Effector memory CD4-positive, alpha-beta T cell (primary cell): ENCODE results near the gene PDIA6.
A peak's percentile ranks its signal among the peaks of the same experiment; 100 is the strongest.

ENCODE experiments used
- DNase-seq, 3 donors: peaks; one replicate each; pipeline ENCODE4 v3.0.0-alpha.2; 2020
- H3K27ac ChIP-seq: 2 replicates; pipeline ENCODE4 v1.7.0; 2013; ENCODE audit warnings: mild to moderate bottlenecking, low read length, moderate library complexity; ENCODE audit not compliant: insufficient read depth, poor library complexity, severe bottlenecking
- H3K27me3 ChIP-seq: replicated peaks from 2 replicates; pipeline ENCODE4 v1.7.0; 2013; ENCODE audit warnings: mild to moderate bottlenecking, low read length; ENCODE audit not compliant: insufficient read depth, control insufficient read depth, poor library complexity, severe bottlenecking
- H3K36me3 ChIP-seq: 2 replicates; pipeline ENCODE4 v1.7.0; 2013; ENCODE audit warnings: mild to moderate bottlenecking, low read length, moderate library complexity; ENCODE audit not compliant: control insufficient read depth, insufficient read depth
- H3K4me1 ChIP-seq: 2 replicates; pipeline ENCODE4 v1.7.0; 2013; ENCODE audit warnings: low read length, mild to moderate bottlenecking; ENCODE audit not compliant: control insufficient read depth, insufficient read depth, poor library complexity, severe bottlenecking
- H3K4me3 ChIP-seq: 2 replicates; pipeline ENCODE4 v1.7.0; 2013; ENCODE audit warnings: low read length, low read depth, mild to moderate bottlenecking; ENCODE audit not compliant: insufficient read depth, poor library complexity, severe bottlenecking
- H3K9me3 ChIP-seq: 2 replicates; pipeline ENCODE4 v1.7.0; 2013; ENCODE audit warnings: mild to moderate bottlenecking, low read length, moderate library complexity; ENCODE audit not compliant: control insufficient read depth

PDIA6 gene

GRCh38 chr2:10793816-10794215 is 18.8 kb downstream of the PDIA6 start:
- DNase-seq: no peak
- no peak overlapping the region for H3K27ac ChIP-seq
- H3K36me3 ChIP-seq: peaks cover 58% of the 10 kb centered on the region

GRCh38 chr2:10792660-10793400 is 19.8 kb downstream of the PDIA6 start:
- no peaks in the 10 kb centered on the region for H3K4me1 ChIP-seq
- H3K36me3 ChIP-seq: peaks cover 67% of the 10 kb centered on the region
- no peaks in the 10 kb centered on the region for H3K27me3 ChIP-seq
- no peak for DNase-seq
- no peak overlapping the region for H3K27ac ChIP-seq
- no peaks in the 10 kb centered on the region for H3K9me3 ChIP-seq
- H3K4me3 ChIP-seq: no peak overlapping the region

More at GRCh38 chr2:10793816-10794215, 18.8 kb downstream of the PDIA6 start:
- no peak overlapping the region for H3K4me3 ChIP-seq
- H3K9me3 ChIP-seq: no peaks in the 10 kb centered on the region
- no peaks in the 10 kb centered on the region for H3K27me3 ChIP-seq
- no peaks in the 10 kb centered on the region for H3K4me1 ChIP-seq

- no peak overlapping the region for H3K27ac ChIP-seq
- H3K4me1 ChIP-seq: no peaks in the 10 kb centered on the region
- no peak for DNase-seq
- peaks cover 74% of the 10 kb centered on the region for H3K36me3 ChIP-seq
- no peaks in the 10 kb centered on the region for H3K27me3 ChIP-seq
- no peaks in the 10 kb centered on the region for H3K9me3 ChIP-seq
- no peak overlapping the region for H3K4me3 ChIP-seq
Observed at GRCh38 chr2:10792001-10792634, 20.5 kb downstream of the PDIA6 start.

- Histone ChIP-seq H3K27ac (peak overlapping the region; percentile 54), H3K4me3 (peak overlapping the region; percentile 1), H3K27me3 (no peaks in the 10 kb centered on the region), H3K4me1 (no peaks in the 10 kb centered on the region), H3K9me3 (no peaks in the 10 kb centered on the region), H3K36me3 (peaks cover 82% of the 10 kb centered on the region)
- DNase-seq: no peak
Observed at GRCh38 chr2:10790228-10790973, 22.2 kb downstream of the PDIA6 start.

- Histone ChIP-seq H3K4me3 (no peak overlapping the region), H3K27me3 (no peaks in the 10 kb centered on the region), H3K9me3 (no peaks in the 10 kb centered on the region), H3K36me3 (peaks cover 91% of the 10 kb centered on the region), H3K4me1 (no peaks in the 10 kb centered on the region), H3K27ac (no peak overlapping the region)
- DNase-seq: no peak
Observed at GRCh38 chr2:10788855-10789254, 23.7 kb downstream of the PDIA6 start.

GRCh38 chr2:10787176-10787968 is 25.2 kb downstream of the PDIA6 start:
- no peaks in the 10 kb centered on the region for H3K4me1 ChIP-seq
- no peaks in the 10 kb centered on the region for H3K9me3 ChIP-seq
- H3K27me3 ChIP-seq: no peaks in the 10 kb centered on the region
- H3K27ac ChIP-seq: no peak overlapping the region
- no peak for DNase-seq
- peaks cover 89% of the 10 kb centered on the region for H3K36me3 ChIP-seq
- no peak overlapping the region for H3K4me3 ChIP-seq

- Histone ChIP-seq H3K27me3 (no peaks in the 10 kb centered on the region), H3K4me1 (no peaks in the 10 kb centered on the region), H3K27ac (no peak overlapping the region), H3K36me3 (peaks cover 90% of the 10 kb centered on the region), H3K9me3 (no peaks in the 10 kb centered on the region), H3K4me3 (no peak overlapping the region)
- DNase-seq: no peak
Observed at GRCh38 chr2:10786240-10786982, 26.2 kb downstream of the PDIA6 start.

- peaks cover 86% of the 10 kb centered on the region for H3K36me3 ChIP-seq
- H3K4me1 ChIP-seq: no peaks in the 10 kb centered on the region
- no peak overlapping the region for H3K4me3 ChIP-seq
- no peak overlapping the region for H3K27ac ChIP-seq
- no peaks in the 10 kb centered on the region for H3K27me3 ChIP-seq
- H3K9me3 ChIP-seq: no peaks in the 10 kb centered on the region
- DNase-seq: no peak
Observed at GRCh38 chr2:10785260-10785659, 27.3 kb downstream of the PDIA6 start.

- no peak overlapping the region for H3K4me3 ChIP-seq
- H3K36me3 ChIP-seq: peaks cover 84% of the 10 kb centered on the region
- DNase-seq: no peak
- H3K27ac ChIP-seq: no peak overlapping the region
- H3K9me3 ChIP-seq: no peaks in the 10 kb centered on the region
- no peaks in the 10 kb centered on the region for H3K4me1 ChIP-seq
- no peaks in the 10 kb centered on the region for H3K27me3 ChIP-seq
Observed at GRCh38 chr2:10784719-10785118, 27.9 kb downstream of the PDIA6 start.
